B cell (primary cell): Measurements from ENCODE around the gene DIPK1B. TPM values are rescaled to one million over a fixed set of nuclear protein-coding genes. Genes with fewer than 3 reads are reported as not detected.

Experiments used
- ATAC-seq: fragments of 200-7000 bp; cut with Tn5 transposase; one replicate; pipeline ENCODE4 v1.10.0; 2021; ENCODE audit warnings: low read depth, mild to moderate bottlenecking, moderate number of reproducible peaks, moderate library complexity
- CTCF ChIA-PET: fragments of 350-600 bp; sonication (Branson Sonifier 250); formaldehyde crosslinking; loops from one replicate; lab custom pipeline; 2021; ENCODE audit warnings: antibody characterized with exemption, inconsistent platforms; lab: Charles Lee
- POLR2A ChIA-PET: fragments of 350-600 bp; sonication (Branson Sonifier 250); formaldehyde crosslinking; loops from one replicate; lab custom pipeline; 2021; ENCODE audit warnings: antibody characterized with exemption; lab: Charles Lee
- DNase-seq: peaks from one replicate; pipeline ENCODE4 v3.0.0; 2013
- H2AFZ ChIP-seq: 2 replicates; pipeline ENCODE4 v1.6.1; 2012; ENCODE audit warnings: mild to moderate bottlenecking, low read depth, low read length; ENCODE audit not compliant: insufficient read depth, poor library complexity, severe bottlenecking
- H3K27ac ChIP-seq, 2 donors: 1 replicate in 1 of 2; 2 replicates in 1 of 2; pipeline ENCODE4 v1.5.1; 2012 to 2013; ENCODE audit warnings: low read length in 2 of 2, mild to moderate bottlenecking in 2 of 2, moderate library complexity in 1 of 2
- H3K27me3 ChIP-seq, 4 experiments: fragments of 200-600 bp in 1 of 4; sonication (generic) in 1 of 4; replicated peaks in 1 of 4; 1 replicate in 2 of 4; 2 replicates in 2 of 4; pipeline versions ENCODE4 v1.6.1 to v1.7.0; 2013 to 2016; ENCODE audit warnings: low read length in 3 of 4, mild to moderate bottlenecking in 2 of 4, mixed read lengths in 1 of 4, moderate library complexity in 1 of 4; ENCODE audit not compliant: insufficient read depth in 4 of 4, control insufficient read depth in 3 of 4; ENCODE audit errors: control extremely low read depth in 1 of 4
- H3K36me3 ChIP-seq, 2 experiments: replicated peaks in 1 of 2; 1 replicate in 1 of 2; 2 replicates in 1 of 2; pipeline versions ENCODE4 v1.6.1 to v1.7.1; 2013; ENCODE audit warnings: low read length in 1 of 2; ENCODE audit not compliant: insufficient read depth in 2 of 2, control insufficient read depth in 1 of 2; ENCODE audit errors: control extremely low read depth in 1 of 2, extremely low read depth in 1 of 2
- H3K4me1 ChIP-seq, 2 donors: fragments of 200-600 bp in 1 of 2; sonication (generic) in 1 of 2; 1 replicate in 1 of 2; 2 replicates in 1 of 2; pipeline versions ENCODE4 v1.5.1 to v1.6.1; 2013 to 2017; ENCODE audit warnings: low read length in 2 of 2; ENCODE audit not compliant: control insufficient read depth in 2 of 2, insufficient read depth in 2 of 2
- H3K4me2 ChIP-seq: replicated peaks from 2 replicates; pipeline ENCODE3; 2012; ENCODE audit warnings: mild to moderate bottlenecking, low read depth, low read length; ENCODE audit not compliant: poor library complexity, severe bottlenecking
- H3K4me3 ChIP-seq, 5 experiments: fragments of 200-600 bp in 1 of 5; sonication (generic) in 1 of 5; 1 replicate in 3 of 5; 2 replicates in 2 of 5; pipeline versions ENCODE4 v1.5.1 to v1.7.0; 2011 to 2016; ENCODE audit warnings: low read length in 4 of 5, mild to moderate bottlenecking in 4 of 5, low read depth in 2 of 5, control low read depth in 1 of 5, moderate library complexity in 1 of 5; ENCODE audit not compliant: insufficient read depth in 1 of 5; ENCODE audit errors: control extremely low read depth in 1 of 5, extremely low read depth in 1 of 5
- H3K79me2 ChIP-seq: fragments of 200-600 bp; sonication (generic); one replicate; pipeline ENCODE4 v1.6.0; 2016; ENCODE audit warnings: low read length; ENCODE audit not compliant: control insufficient read depth, insufficient read depth
- H3K9ac ChIP-seq: fragments of 200-600 bp; sonication (generic); 2 replicates; pipeline ENCODE4 v1.6.1; 2017; ENCODE audit warnings: mild to moderate bottlenecking, low read length, moderate library complexity
- H3K9me3 ChIP-seq, 3 donors: one replicate each; pipeline versions ENCODE4 v1.6.1 to v1.7.1; 2013; ENCODE audit warnings: low read length in 2 of 3; ENCODE audit not compliant: control insufficient read depth in 2 of 3, insufficient read depth in 1 of 3; ENCODE audit errors: control extremely low read depth in 1 of 3
- H4K20me1 ChIP-seq: 2 replicates; pipeline ENCODE4 v1.6.0; 2012; ENCODE audit warnings: mild to moderate bottlenecking, low read length; ENCODE audit not compliant: insufficient read depth, control insufficient read depth, poor library complexity, severe bottlenecking
- H3K27ac Mint-ChIP-seq: one replicate; pipeline ENCODE4 v1.8.0; 2021; ENCODE audit warnings: mixed read lengths
- H3K27me3 Mint-ChIP-seq: one replicate; pipeline ENCODE4 v1.8.0; 2021; ENCODE audit warnings: mixed read lengths
- H3K4me1 Mint-ChIP-seq: one replicate; pipeline ENCODE4 v1.8.0; 2021; ENCODE audit warnings: mixed read lengths
- H3K4me3 Mint-ChIP-seq: one replicate; pipeline ENCODE4 v1.8.0; 2021; ENCODE audit warnings: mixed read lengths
- H3K9me3 Mint-ChIP-seq: one replicate; pipeline ENCODE4 v1.8.0; 2022; ENCODE audit warnings: mixed read lengths; ENCODE audit not compliant: insufficient read depth
- EZH2 ChIP-seq: IDR thresholded peaks from 2 replicates; pipeline ENCODE4 v1.6.1; 2012; ENCODE audit warnings: borderline replicate concordance, low read depth, mild to moderate bottlenecking, moderate library complexity, low read length; ENCODE audit not compliant: insufficient read depth, poor library complexity, severe bottlenecking
- WGBS: methylation state at CpG from one replicate; pipeline ENCODE4 v1.1.5; 2013; ENCODE audit warnings: missing lambda C conversion rate; ENCODE audit not compliant: insufficient coverage; 5-methylcytosine and 5-hydroxymethylcytosine counted together
- intact Hi-C: fragments of 100-400 bp; cut with micrococcal nuclease; formaldehyde crosslinking; loops from one replicate; pipeline ENCODE4 v1.10.0; 2022
- polyA plus RNA-seq: library from polyadenylated mRNA; depleted of rRNA; stranded (reverse); fragments of >200 nt; gene quantifications from 2 replicates; pipeline ENCODE4 v1.2.3, GENCODE V29; 2012
- total RNA-seq, 2 donors: library from RNA; stranded (reverse); fragments of 120-200 nt in 1 of 2; gene quantifications; 1 replicate in 1 of 2; 2 replicates in 1 of 2; pipeline versions ENCODE4 v1.2.3 to v1.2.4, GENCODE V29; 2013 to 2022
- TF ChIP-seq, protein P1 (sequence below): fragments of 200-600 bp; IDR thresholded peaks from one replicate; pipeline ENCODE4 v1.8.0; 2022; ENCODE audit warnings: antibody characterized with exemption, mild to moderate bottlenecking

Gene DIPK1B
- total and polyA plus RNA-seq, 2 donors (not counting 1 experiment from before 2014, with no cell fraction given), result 9.6 TPM

DNA sequence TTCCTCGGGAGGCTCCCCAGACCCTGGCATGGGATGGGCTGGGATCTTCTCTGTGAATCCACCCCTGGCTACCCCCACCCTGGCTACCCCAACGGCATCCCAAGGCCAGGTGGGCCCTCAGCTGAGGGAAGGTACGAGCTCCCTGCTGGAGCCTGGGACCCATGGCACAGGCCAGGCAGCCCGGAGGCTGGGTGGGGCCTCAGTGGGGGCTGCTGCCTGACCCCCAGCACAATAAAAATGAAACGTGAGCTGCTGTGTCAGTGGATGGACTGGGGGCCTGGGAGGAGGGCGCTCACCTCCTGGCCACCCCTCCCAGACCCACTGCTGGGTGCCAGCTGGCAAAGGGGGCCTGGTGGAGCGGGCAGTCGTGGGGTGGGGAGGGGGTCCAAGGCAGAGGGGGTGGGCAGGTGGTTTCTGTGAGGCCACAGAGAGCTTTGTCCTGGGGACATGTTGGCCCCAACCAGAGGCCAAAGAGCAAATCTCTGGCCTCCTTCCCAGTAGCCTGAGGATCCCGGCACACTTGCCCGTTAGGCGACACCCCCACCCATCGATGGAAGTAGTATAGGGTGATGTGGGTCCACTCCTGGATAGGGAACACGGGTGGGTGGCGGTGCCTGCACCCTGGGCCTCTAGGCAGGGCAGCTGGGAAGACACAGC is 39.8 kb upstream of the DIPK1B start:
- no peak for TF ChIP-seq EZH2
- TF ChIP-seq, protein P1, sequence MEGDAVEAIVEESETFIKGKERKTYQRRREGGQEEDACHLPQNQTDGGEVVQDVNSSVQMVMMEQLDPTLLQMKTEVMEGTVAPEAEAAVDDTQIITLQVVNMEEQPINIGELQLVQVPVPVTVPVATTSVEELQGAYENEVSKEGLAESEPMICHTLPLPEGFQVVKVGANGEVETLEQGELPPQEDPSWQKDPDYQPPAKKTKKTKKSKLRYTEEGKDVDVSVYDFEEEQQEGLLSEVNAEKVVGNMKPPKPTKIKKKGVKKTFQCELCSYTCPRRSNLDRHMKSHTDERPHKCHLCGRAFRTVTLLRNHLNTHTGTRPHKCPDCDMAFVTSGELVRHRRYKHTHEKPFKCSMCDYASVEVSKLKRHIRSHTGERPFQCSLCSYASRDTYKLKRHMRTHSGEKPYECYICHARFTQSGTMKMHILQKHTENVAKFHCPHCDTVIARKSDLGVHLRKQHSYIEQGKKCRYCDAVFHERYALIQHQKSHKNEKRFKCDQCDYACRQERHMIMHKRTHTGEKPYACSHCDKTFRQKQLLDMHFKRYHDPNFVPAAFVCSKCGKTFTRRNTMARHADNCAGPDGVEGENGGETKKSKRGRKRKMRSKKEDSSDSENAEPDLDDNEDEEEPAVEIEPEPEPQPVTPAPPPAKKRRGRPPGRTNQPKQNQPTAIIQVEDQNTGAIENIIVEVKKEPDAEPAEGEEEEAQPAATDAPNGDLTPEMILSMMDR, result no peak
- Histone ChIP-seq H3K4me1 (peaks cover 0 to 5% of the 10 kb centered on the region in 2 donors), H3K27ac (no peak overlapping the region), H3K9ac (no peak overlapping the region), H3K27me3 (peaks cover 0 to 7% (median under 1%) of the 10 kb centered on the region in 4 experiments), H2AFZ (no peak overlapping the region), H3K79me2 (no peaks in the 10 kb centered on the region), H3K4me3 (no peak overlapping the region), H3K9me3 (no peaks in the 10 kb centered on the region), H3K4me2 (no peak overlapping the region), H4K20me1 (peaks cover 15% of the 10 kb centered on the region), H3K36me3 (peaks cover 0 to 12% of the 10 kb centered on the region in 2 experiments)
- peaks cover 5% of the 10 kb centered on the region for H3K27me3 Mint-ChIP-seq
- peaks cover 3% of the 10 kb centered on the region for H3K4me1 Mint-ChIP-seq
- 90% methylated on average over 11 of the region's 14 CpGs for WGBS
- CTCF ChIA-PET, result interaction anchor here (0.7 to 2.9 kb wide), 10 partner anchors 9 to 189 kb away, joined by 3 to 17 read pairs (median 5); no protein-coding TSS in a partner anchor
- no peak overlapping the region for H3K27ac Mint-ChIP-seq
- no peak overlapping the region for H3K4me3 Mint-ChIP-seq
- POLR2A ChIA-PET, result interaction anchor here (0.6 kb wide), 2 partner anchors 28 to 130 kb away, joined by 4 to 12 read pairs; no protein-coding TSS in a partner anchor
- intact Hi-C loops, result no loop called here
- no peak for DNase-seq
- ATAC-seq, result no peak
- no peaks in the 10 kb centered on the region for H3K9me3 Mint-ChIP-seq
